Measurements from ENCODE around the gene POLDIP2. TPM values are rescaled to one million over a fixed set of nuclear protein-coding genes. Genes with fewer than 3 reads are reported as not detected.

POLDIP2 gene
- total RNA-seq, 1 donor from 2014 or later = 103 TPM

DNA sequence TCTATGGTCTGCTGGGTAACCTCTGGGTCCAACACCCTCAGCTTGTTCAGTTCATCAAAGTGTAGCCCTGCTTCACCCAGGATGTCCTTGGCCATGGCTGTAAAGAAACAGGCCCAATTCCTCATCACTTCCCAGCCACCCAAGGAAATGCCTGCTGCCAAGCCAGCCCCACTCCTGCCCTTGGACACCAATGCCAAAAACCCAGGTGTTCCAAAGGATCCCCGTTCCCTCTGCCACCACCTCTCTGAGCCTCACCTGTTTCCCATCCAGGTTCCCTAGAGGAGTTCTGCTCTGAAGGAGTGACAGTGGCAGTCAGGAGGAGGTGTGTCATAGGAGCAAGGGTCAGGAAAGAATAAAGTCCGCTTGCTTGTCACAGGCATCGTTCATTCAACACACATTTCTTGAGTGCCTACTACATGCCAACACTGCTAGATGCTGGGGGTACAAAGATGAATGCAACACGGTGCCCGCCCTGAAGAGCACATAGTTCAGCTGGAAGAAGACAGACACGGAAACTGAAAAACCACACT, 25.4 kb downstream of the POLDIP2 start:
- no peak for DNase-seq (ENCODE audit: low read depth)
- no peaks in the 10 kb centered on the region for H3K27me3 ChIP-seq (ENCODE audit: control insufficient read depth, insufficient read depth, low read length)
- H3K36me3 ChIP-seq (ENCODE audit: control insufficient read depth, insufficient read depth, low read length) = peaks cover 5% of the 10 kb centered on the region
- no peak overlapping the region for H3K4me3 ChIP-seq (ENCODE audit: low read depth, low read length)
- TF ChIP-seq, protein P1, sequence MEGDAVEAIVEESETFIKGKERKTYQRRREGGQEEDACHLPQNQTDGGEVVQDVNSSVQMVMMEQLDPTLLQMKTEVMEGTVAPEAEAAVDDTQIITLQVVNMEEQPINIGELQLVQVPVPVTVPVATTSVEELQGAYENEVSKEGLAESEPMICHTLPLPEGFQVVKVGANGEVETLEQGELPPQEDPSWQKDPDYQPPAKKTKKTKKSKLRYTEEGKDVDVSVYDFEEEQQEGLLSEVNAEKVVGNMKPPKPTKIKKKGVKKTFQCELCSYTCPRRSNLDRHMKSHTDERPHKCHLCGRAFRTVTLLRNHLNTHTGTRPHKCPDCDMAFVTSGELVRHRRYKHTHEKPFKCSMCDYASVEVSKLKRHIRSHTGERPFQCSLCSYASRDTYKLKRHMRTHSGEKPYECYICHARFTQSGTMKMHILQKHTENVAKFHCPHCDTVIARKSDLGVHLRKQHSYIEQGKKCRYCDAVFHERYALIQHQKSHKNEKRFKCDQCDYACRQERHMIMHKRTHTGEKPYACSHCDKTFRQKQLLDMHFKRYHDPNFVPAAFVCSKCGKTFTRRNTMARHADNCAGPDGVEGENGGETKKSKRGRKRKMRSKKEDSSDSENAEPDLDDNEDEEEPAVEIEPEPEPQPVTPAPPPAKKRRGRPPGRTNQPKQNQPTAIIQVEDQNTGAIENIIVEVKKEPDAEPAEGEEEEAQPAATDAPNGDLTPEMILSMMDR (IDR thresholded peaks at IDR 0.05; ENCODE audit: insufficient read depth, low read length, poor library complexity, severe bottlenecking) = no peak

DNA sequence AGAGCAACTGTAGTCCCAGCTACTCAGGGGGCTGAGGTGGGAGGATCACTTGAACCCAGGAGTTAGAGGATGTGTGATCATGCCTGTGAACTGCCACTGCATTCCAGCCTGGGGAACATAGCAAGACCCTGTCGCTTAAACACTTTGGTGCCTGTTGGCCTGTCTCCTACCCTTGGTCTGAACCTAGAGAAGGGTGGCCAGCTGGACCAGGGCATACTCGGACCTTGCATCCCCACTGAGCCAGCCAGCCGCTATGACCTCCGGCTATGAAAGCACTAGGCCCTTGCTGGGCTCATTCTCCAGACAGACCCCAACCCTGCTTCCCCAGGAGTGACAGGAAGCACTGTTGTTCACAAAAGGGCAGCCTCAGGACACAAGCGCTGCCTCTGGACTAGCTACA, 26.7 kb downstream of the POLDIP2 start:
- TF ChIP-seq, protein P1 (IDR thresholded peaks at IDR 0.05; ENCODE audit: insufficient read depth, low read length, poor library complexity, severe bottlenecking) = no peak
- DNase-seq (ENCODE audit: low read depth) = no peak
- H3K4me3 ChIP-seq (ENCODE audit: low read depth, low read length) = no peak overlapping the region
- peaks cover 5% of the 10 kb centered on the region for H3K36me3 ChIP-seq (ENCODE audit: control insufficient read depth, insufficient read depth, low read length)
- no peaks in the 10 kb centered on the region for H3K27me3 ChIP-seq (ENCODE audit: control insufficient read depth, insufficient read depth, low read length)

DNA sequence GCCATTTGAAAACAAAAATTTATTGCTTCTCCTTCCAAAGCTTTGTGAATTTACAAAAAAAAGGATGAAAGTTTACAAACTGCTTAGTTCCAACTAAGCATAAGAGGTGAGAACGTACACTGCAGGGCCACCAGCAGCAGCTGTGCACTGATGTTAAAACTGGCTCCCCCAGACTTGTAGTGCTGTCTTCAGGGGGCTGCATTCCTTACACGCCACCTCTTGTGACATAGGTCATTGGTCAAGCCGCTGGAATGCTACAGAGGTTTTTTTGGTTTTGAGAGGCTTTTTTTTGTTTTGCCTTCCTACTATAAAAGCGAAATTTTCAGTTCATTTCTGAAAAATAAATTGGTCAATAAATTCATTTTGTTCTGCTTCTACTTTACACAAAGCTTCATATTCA, 29.0 kb downstream of the POLDIP2 start:
- TF ChIP-seq, protein P1 (IDR thresholded peaks at IDR 0.05; ENCODE audit: insufficient read depth, low read length, poor library complexity, severe bottlenecking) = no peak
- Histone ChIP-seq H3K36me3 (ENCODE audit: control insufficient read depth, insufficient read depth, low read length) (peaks cover 5% of the 10 kb centered on the region), H3K4me3 (ENCODE audit: low read depth, low read length) (no peak overlapping the region)

DNA sequence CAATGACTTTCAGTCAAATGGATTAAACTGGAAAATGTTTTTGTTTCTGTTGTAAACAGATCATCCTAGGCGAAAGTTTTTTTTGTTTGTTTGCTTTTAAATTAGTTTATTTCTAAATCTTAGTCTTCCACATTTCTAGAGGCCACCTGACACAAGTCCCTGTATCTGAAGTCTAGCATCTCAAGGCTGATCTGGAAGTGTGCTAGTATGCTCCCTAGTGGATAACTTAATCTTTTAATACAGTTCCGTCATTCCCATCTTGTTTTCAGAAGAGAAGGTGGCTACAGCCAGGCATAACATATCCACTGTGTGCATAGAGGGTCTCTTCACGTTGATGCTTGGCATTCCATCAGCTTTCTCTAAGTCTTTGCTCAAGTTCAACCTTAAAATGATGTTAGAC, 29.6 kb downstream of the POLDIP2 start:
- DNase-seq (ENCODE audit: low read depth) = no peak
- no peaks in the 10 kb centered on the region for H3K27me3 ChIP-seq (ENCODE audit: control insufficient read depth, insufficient read depth, low read length)
- TF ChIP-seq, protein P1 (IDR thresholded peaks at IDR 0.05; ENCODE audit: insufficient read depth, low read length, poor library complexity, severe bottlenecking) = peak; percentile 3
- peaks cover 5% of the 10 kb centered on the region for H3K36me3 ChIP-seq (ENCODE audit: control insufficient read depth, insufficient read depth, low read length)
- H3K4me3 ChIP-seq (ENCODE audit: low read depth, low read length) = no peak overlapping the region

More for the DNA sequence above, 29.0 kb downstream of the POLDIP2 start:
- DNase-seq (ENCODE audit: low read depth) = no peak
- H3K27me3 ChIP-seq (ENCODE audit: control insufficient read depth, insufficient read depth, low read length) = no peaks in the 10 kb centered on the region

DNA sequence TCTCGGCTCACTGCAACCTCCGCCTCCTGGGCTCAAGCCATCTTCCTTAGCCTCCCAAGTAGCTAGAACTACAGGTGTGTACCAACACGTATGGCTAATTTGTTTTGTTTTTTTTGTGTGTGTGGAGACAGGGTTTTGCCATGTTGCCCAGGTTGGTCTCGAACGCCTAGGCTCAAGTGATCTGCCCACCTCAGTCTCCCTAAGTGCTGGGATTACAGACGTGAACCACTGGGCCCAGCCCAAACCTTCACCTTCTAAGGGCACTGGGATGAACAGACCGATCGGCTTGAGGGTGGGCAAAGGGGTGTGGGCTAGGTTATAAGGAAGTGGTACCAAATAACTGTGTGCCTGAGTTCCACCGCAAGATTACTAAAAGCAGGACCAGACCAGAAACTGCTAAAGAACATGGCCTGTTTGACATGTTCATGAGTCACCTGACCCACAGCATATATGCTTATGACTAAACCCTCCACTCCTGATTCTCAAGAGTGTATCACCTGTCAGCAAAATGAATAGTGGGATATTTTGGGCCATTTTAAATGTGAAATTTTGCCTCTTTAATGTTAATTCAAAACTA, 30.2 kb downstream of the POLDIP2 start:
- no peak overlapping the region for H3K4me3 ChIP-seq (ENCODE audit: low read depth, low read length)
- H3K36me3 ChIP-seq (ENCODE audit: control insufficient read depth, insufficient read depth, low read length) = peaks cover 5% of the 10 kb centered on the region
- TF ChIP-seq, protein P1 (IDR thresholded peaks at IDR 0.05; ENCODE audit: insufficient read depth, low read length, poor library complexity, severe bottlenecking) = no peak
- DNase-seq (ENCODE audit: low read depth) = no peak
- H3K27me3 ChIP-seq (ENCODE audit: control insufficient read depth, insufficient read depth, low read length) = no peaks in the 10 kb centered on the region

DNA sequence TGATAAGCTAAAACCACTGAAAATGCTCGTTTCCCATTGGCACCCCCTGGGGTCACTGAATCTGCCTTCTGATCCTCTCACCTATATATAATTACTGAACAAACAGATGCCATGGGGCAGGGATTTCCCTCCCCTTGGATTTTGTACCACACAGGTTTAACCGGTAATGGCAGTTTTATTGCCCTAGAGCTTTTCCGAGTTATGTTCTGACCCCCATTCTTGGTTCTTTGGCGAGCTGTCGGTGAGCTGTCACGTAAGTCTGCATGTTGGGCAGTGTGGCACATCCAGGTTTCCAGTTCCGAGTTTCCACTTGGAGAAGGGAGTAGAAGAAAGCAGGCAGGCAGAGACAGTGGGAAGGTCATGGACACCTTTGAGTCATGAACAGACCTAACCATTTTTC, 31.2 kb downstream of the POLDIP2 start:
- Histone ChIP-seq H3K27me3 (ENCODE audit: control insufficient read depth, insufficient read depth, low read length) (no peaks in the 10 kb centered on the region), H3K36me3 (ENCODE audit: control insufficient read depth, insufficient read depth, low read length) (peaks cover 2% of the 10 kb centered on the region), H3K4me3 (ENCODE audit: low read depth, low read length) (no peak overlapping the region)
- TF ChIP-seq, protein P1 (IDR thresholded peaks at IDR 0.05; ENCODE audit: insufficient read depth, low read length, poor library complexity, severe bottlenecking) = no peak
- no peak for DNase-seq (ENCODE audit: low read depth)

Data from kidney epithelial cell (primary cell).